ENCODE data around the gene POU2F2. TPM values are rescaled to one million over a fixed set of nuclear protein-coding genes. Genes with fewer than 3 reads are reported as not detected.

The POU2F2 gene
- total RNA-seq, 4 donors from 2014 or later, result 0.55 to 244 (median 0.71) TPM

DNA sequence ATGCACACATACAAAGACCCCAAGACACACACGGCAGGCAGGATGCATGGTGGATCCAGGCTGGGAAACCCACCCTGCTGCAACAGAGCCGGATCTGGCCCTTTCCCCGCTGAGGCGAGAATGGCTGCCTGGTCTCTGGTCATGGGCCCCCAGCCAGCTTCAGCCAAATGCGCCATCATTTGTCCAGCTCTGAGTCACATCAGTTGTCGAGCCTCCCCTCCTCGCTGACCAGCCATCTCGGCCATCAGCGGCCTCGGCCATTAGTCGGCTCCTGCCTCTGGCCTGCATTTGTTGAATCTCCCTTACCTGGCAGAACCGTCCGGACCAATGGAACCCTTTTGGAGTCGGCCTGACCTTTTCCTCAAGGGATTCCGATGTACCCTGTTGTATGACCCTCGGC is 38.5 kb upstream of the POU2F2 start:
- 88% methylated on average over 12 of the region's 16 CpGs for WGBS
- no peak overlapping the region for H3K27ac ChIP-seq
- TF ChIP-seq POLR2AphosphoS5 (IDR thresholded peaks at IDR 0.05) (no peak), POLR2A (IDR thresholded peaks at IDR 0.05) (no peak), EP300 (IDR thresholded peaks at IDR 0.05) (no peak)
- TF ChIP-seq, protein P1, sequence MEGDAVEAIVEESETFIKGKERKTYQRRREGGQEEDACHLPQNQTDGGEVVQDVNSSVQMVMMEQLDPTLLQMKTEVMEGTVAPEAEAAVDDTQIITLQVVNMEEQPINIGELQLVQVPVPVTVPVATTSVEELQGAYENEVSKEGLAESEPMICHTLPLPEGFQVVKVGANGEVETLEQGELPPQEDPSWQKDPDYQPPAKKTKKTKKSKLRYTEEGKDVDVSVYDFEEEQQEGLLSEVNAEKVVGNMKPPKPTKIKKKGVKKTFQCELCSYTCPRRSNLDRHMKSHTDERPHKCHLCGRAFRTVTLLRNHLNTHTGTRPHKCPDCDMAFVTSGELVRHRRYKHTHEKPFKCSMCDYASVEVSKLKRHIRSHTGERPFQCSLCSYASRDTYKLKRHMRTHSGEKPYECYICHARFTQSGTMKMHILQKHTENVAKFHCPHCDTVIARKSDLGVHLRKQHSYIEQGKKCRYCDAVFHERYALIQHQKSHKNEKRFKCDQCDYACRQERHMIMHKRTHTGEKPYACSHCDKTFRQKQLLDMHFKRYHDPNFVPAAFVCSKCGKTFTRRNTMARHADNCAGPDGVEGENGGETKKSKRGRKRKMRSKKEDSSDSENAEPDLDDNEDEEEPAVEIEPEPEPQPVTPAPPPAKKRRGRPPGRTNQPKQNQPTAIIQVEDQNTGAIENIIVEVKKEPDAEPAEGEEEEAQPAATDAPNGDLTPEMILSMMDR (IDR thresholded peaks at IDR 0.05), result no peak
- H3K27me3 ChIP-seq, result peaks cover 27% of the 10 kb centered on the region
- no peaks in the 10 kb centered on the region for H3K36me3 ChIP-seq
- peaks cover 3% of the 10 kb centered on the region for H3K4me1 ChIP-seq
- H3K9me3 ChIP-seq, result no peaks in the 10 kb centered on the region
- H3K4me3 ChIP-seq, result no peak overlapping the region
- DNase-seq (ENCODE audit: low spot score in 2 of 2), result no peak

DNA sequence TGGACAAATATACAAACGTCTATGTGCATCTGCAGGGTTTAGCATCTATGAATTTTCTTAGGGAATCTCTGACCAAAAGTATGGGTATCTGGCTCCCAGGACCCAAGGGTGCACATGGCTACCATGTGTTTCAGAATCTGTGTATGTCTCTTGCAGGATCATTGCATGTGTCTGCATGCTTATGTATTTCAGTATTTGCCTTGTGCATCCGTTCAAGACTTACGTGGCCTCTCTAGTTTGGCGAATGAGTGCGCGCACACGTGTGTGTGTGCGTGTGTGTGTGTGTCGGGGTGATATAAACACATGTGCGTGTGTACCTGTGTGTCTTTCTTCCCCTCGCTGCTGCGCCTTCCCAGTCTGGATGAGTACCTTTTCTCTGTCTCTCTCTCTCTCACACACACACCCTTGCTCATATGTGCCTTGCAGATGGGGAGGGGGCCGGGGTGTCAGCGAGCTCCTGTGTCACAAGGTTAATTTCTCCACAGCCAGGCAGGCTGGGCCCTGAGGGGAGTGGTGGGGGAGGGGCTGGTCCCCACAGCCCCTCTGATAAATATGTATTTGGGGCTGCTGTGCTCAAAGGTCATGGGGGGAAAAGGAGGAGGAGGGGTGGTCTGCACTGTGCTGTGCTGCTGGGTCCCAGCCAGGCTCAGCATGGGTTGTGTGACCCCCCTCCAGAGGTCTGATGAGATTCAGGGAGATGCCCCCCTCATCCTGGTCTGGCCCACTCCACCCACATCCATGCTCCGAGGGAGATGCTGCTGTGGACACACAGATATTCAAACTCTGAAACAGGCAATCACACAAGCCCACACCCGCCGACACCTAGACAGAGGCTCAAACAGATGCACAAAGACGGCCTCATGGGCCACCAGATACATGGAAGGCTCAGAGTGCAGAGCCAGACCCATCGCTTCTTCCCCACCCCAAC is 37.5 kb upstream of the POU2F2 start:
- Histone ChIP-seq H3K27ac (no peak overlapping the region), H3K36me3 (no peaks in the 10 kb centered on the region), H3K4me3 (no peak overlapping the region), H3K27me3 (peaks cover 17% of the 10 kb centered on the region), H3K4me1 (no peaks in the 10 kb centered on the region), H3K9me3 (no peaks in the 10 kb centered on the region)
- no peak for DNase-seq (ENCODE audit: low spot score in 2 of 2)
- WGBS, result 81% methylated on average over 18 of the region's 19 CpGs
- TF ChIP-seq, protein P1 (IDR thresholded peaks at IDR 0.05), result no peak
- TF ChIP-seq POLR2A (IDR thresholded peaks at IDR 0.05) (no peak), EP300 (IDR thresholded peaks at IDR 0.05) (no peak), POLR2AphosphoS5 (IDR thresholded peaks at IDR 0.05) (no peak)

DNA sequence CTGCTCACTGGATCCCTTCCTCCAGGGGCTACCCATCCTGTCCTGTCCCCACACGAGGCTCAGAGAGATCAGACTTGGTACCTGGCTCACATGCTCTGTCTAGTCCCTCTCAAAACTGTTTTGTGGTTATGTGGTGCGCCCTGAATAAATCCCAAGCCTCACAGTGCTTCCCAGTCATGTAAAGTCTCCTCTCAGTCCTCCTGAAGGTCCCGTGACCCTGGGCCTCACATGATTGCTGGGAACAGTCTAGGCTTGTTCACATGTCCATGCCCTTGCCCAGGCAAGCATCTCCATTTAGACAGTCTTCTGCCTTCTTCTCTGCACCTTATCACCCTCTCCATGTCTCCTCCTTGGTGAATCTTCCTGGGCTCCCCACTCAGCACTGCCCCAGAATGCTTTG is 36.0 kb upstream of the POU2F2 start:
- Histone ChIP-seq H3K27ac (no peak overlapping the region), H3K9me3 (no peaks in the 10 kb centered on the region), H3K27me3 (peaks cover 6% of the 10 kb centered on the region), H3K4me1 (no peaks in the 10 kb centered on the region), H3K4me3 (no peak overlapping the region), H3K36me3 (no peaks in the 10 kb centered on the region)
- 78% methylated on average over 3 of the region's 3 CpGs for WGBS
- TF ChIP-seq POLR2A (IDR thresholded peaks at IDR 0.05) (no peak), POLR2AphosphoS5 (IDR thresholded peaks at IDR 0.05) (no peak), EP300 (IDR thresholded peaks at IDR 0.05) (no peak)
- TF ChIP-seq, protein P1 (IDR thresholded peaks at IDR 0.05), result no peak
- no peak for DNase-seq (ENCODE audit: low spot score in 2 of 2)

GRCh38 chr19:42166316-42166715 is 34.1 kb upstream of the POU2F2 start:
- WGBS, result 49% methylated on average over 7 of the region's 7 CpGs
- H3K27me3 ChIP-seq, result peaks cover 18% of the 10 kb centered on the region
- TF ChIP-seq EP300 (IDR thresholded peaks at IDR 0.05) (no peak), POLR2AphosphoS5 (IDR thresholded peaks at IDR 0.05) (no peak), POLR2A (IDR thresholded peaks at IDR 0.05) (no peak)
- TF ChIP-seq, protein P1 (IDR thresholded peaks at IDR 0.05), result no peak
- no peaks in the 10 kb centered on the region for H3K4me1 ChIP-seq
- H3K4me3 ChIP-seq, result no peak overlapping the region
- no peaks in the 10 kb centered on the region for H3K9me3 ChIP-seq
- DNase-seq (ENCODE audit: low spot score in 2 of 2), result no peak
- no peak overlapping the region for H3K27ac ChIP-seq
- no peaks in the 10 kb centered on the region for H3K36me3 ChIP-seq

DNA sequence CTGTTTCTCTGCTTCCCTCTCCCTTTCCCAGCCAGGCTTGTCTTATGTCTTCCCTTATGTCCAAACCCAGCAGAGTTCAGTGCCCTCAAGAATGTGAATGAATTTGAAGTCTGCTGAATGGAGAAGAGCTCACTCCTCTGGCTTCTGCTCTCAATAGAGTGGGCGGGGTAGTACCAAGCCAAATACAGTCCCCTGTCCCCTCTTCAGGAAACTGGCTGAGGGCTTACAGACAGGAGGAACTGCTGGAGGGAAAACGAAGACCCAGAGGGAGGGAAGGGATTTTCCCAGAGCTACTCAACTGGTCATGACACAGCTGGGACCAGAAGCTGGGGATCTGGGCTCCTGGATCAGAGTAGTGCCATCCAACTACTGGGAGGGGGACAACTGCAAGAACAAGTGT is 32.9 kb upstream of the POU2F2 start:
- Histone ChIP-seq H3K9me3 (no peaks in the 10 kb centered on the region), H3K27me3 (peaks cover 20% of the 10 kb centered on the region), H3K4me3 (no peak overlapping the region), H3K4me1 (no peaks in the 10 kb centered on the region), H3K36me3 (no peaks in the 10 kb centered on the region), H3K27ac (no peak overlapping the region)
- WGBS, result 38% methylated on average over 2 of the region's 2 CpGs
- no peak for TF ChIP-seq EP300 (IDR thresholded peaks at IDR 0.05)
- TF ChIP-seq POLR2AphosphoS5 (IDR thresholded peaks at IDR 0.05), result no peak
- TF ChIP-seq, protein P1 (IDR thresholded peaks at IDR 0.05), result no peak
- no peak for TF ChIP-seq POLR2A (IDR thresholded peaks at IDR 0.05)
- DNase-seq (ENCODE audit: low spot score in 2 of 2), result no peak

All from suprapubic skin (tissue), 4 donors.